HG02763 (cell line): Measurements from ENCODE around the gene COQ4.
A peak's percentile ranks its signal among the peaks of the same experiment; 100 is the strongest.
"Not testable (repeated sequence)": the region's sequence is repeated elsewhere in the genome, so short reads cannot be mapped to it uniquely, and the experiment has no call there.

ENCODE experiments used
- ATAC-seq: cut with Tn5 transposase; IDR thresholded peaks from one replicate; pipeline ENCODE4 v1.9.1; 2021; ENCODE audit warnings: mild to moderate bottlenecking, moderate library complexity; ENCODE audit not compliant: unreplicated experiment

Gene COQ4

DNA sequence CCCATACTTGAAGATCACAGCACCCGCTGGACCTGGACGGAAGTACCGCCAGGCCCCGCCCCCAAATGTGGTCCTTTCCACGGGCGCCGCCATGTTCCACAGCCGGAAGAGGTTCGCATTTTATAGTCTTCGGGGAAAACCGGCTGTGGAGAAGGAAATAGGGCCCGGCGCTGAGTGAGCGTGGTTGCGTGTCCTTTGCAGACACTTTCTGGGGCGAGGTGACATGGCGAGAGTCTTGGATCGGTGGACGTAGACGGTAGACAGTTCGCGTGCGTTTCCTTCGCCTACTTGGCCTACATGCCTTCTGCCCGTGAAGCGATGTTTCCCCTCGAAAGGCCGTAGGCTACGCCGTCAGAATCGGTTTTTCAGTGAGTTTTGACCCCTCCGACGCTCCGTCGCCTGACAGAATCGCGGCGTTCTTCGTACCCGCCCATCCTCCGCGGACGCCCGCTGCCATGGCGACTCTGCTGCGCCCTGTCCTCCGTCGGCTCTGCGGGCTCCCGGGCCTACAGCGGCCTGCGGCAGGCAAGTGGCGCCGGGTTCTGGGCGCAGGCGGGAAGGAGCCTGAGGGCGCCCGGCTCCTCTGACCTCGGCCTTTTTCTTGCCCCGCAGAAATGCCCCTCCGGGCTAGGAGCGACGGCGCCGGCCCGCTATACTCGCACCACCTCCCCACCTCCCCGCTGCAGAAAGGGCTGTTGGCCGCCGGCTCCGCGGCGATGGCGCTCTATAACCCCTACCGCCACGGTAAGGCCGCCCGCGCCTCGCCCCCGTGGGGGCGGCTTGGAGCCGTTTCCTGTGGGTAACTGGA, at the start of gene COQ4, which contains the start of gene TRUB2:
COQ4 (plus strand) TSS at position 436 of the 808 bp plus-strand sequence; CDS start at position 456, 20 bp downstream.
TRUB2 (minus strand) TSS at position 44 of the 808 bp plus-strand sequence; CDS start at position 5, 39 bp downstream.
- ATAC-seq = peak; percentile 79

GRCh38 chr9:128274245-128274644, 48.4 kb upstream of the COQ4 start:
- ATAC-seq = no peak

DNA sequence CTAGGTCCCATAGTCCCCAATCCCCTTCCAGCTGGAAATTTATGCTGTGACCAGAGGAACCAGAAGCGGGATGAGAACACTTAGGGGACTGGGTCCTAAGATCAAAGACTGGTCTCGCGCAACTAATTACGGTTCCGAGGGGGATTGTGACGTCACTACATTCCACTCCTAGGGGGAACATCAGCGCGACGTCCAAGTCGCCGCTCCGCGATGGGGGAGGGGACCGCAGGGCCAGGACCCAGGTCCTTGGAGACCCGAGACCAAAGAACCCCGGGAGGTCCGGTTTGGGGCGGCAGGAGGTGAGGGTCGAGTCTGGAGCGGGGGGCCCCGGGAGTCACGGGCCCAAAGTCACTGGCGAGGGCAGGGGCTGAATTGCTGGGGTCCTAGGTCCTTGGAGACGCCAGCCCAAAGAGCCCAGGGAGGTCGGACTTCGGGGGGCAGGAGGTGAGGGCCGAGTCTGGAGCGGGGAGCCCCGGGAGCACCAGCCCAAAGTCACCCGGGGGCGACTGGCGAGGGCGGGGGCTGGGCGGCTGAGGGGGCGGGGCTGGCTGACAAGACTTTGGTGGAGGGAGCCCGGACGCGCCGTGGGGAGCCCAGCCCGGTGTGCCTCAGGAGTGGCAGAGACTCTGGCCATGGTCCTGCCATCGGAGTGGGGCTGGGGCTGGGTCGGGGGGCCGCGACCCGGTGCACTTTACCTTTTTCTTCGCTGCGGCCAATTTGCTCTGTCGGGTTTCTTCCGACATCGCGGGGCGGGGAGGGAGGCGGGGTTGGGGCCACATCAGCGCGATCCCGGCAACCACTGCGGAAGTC, 47.2 kb upstream of the COQ4 start, which contains the start of gene GOLGA2:
GOLGA2 (minus strand) TSS at position 810 of the 810 bp plus-strand sequence; CDS start at position 779, 31 bp downstream.
- ATAC-seq = peak; percentile 38

DNA sequence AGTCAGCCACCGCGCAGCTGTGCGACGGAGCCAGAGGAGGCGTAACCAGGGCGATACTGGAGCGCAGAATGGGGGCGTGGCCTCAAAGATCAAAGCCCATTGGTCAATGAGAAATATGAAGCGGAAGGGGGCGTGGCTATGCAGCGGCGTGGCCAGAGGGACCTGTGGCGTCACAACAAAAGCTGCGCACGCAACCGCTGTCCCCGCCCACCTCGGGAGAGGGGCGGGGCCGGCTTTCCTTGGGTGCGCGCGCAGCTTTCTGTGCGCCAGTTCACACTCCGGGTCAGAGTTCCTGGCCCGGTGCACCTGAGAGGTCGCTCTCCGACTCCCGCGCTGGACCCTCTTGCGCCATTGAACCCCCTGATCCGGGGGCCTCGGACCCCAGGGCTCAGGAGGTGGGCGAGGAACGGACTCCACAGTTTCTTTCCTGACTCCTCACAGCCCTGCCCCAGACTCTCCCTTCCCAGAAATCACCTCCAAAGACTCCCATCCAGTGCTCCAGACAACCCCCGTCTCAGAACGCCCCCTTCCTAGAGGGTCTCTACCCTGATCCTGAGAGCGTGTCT, 46.5 kb upstream of the COQ4 start, which contains the start of gene SWI5:
SWI5 (plus strand) TSS at position 269 of the 566 bp plus-strand sequence.
- peak; percentile 97 for ATAC-seq

GRCh38 chr9:128276574-128277270, 45.9 kb upstream of the COQ4 start:
- no peak for ATAC-seq

DNA sequence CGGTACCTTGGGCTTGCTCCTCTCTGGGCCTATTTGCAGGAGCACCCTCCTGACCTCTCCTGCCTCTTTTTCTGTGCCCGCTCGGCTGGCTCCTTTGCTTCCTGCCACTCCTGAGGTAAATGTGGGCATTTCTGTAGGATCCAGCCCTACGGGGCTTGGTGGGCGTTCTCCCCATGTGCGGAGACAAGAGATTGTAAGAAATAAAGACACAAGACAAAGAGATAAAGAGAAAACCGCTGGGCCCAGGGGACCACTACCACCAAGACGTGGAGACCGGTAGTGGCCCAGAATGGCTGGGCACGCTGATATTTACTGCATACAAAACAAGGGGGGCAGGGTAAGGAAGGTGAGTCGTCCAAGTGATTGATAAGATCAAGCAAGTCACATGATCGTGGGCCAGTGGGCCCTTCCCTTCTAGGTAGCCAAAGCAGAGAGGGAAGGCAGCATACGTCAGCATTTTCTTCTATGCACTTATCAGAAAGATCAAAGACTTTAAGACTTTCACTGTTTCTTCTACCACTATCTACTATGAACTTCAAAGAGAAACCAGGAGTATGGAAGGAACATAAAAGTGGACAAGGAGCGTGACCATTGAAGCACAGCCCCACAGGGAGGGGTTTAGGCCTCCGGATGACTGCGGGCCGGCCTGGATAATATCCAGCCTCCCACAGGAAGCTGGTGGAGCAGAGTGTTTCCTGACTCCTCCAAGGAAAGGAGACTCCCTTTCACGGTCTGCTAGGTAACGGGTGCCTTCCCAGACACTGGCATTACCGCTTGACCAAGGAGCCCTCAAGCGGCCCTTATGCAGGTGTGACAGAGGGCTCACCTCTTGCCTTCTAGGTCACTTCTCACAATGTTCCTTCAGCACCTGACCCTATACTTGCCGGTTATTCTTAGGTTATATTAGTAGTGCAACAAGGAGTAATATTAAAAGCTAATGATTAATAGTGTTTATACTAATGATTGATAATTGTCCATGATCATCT, 43.3 kb upstream of the COQ4 start:
- ATAC-seq = not testable (repeated sequence)

GRCh38 chr9:128280084-128280622, 42.5 kb upstream of the COQ4 start:
- ATAC-seq = no peak

DNA sequence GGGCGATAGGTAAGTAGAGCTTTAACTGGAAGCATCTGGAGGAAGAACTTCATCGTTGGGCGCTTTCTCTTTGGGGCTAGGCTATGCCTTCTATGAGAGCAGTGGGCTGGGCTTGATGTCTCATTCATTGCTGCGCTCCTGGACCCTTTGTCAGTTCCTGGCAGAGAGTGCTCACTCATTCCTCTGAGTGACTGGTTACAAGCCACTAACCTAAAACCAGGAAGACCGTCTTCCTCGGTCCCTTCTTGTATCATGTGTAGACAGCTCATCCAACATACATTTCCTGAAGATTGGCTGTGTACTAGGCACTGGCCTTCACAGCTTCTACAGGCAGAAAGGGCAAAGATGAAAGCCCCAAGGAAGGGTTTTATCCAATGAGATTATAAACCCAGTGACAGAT, 40.1 kb upstream of the COQ4 start:
- no peak for ATAC-seq

GRCh38 chr9:128285033-128285784, 37.4 kb upstream of the COQ4 start:
- no peak for ATAC-seq

- no peak for ATAC-seq
Measured at GRCh38 chr9:128286440-128286839, 36.2 kb upstream of the COQ4 start.

DNA sequence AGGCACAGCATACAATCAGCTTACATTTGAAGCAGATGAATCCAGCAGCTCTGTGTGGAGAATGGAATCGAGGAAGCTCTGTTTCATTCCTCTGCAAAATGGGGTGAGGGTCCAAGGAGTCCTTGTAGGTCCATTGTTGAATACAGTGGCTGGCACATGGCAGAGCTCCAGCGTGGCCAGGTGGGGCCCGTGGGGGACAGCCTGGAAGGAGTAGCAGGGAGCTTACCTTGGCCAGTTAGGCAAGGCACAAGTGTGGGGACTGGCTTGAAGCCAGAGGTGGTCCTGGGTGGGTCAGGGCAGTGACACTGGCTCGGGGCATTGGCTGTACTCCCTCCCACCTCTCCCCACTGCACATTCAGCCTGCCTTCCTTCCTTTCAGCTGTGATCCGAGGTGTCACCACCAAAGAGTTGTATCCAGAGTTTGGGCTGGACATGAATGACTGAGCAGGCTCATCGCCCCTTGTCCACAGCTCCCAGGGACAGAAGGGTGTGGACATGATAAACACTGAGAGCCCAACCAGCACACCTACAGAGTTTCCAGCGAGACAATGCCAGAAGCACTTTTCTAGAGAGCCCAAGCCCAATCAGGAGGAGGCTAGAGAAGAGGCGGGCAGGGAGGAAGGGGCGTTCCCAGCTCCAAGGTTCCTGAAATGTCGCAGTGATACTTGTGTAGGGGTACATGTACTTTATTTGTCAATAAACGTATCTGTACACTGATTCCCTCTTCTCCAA, 34.2 kb upstream of the COQ4 start:
- no peak for ATAC-seq

DNA sequence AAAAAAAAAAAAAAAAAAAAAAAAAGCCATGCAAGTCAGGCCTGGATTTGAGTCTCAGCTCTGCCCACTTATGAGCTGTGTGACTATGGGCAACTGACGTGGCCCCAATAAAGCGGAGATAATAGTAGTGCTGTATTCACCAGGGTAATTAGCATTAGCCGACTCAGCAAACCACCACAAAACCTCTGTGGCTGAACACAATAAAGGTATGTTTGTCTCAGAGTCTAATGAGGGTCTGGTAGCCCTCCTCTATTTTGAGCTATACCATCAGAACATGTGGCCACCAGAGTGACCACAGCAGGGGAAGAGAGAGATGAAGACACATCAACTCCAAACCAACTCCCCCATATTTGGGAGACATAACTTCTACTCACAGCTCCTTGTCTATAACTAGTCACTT, 30.6 kb upstream of the COQ4 start:
- ATAC-seq = no peak

DNA sequence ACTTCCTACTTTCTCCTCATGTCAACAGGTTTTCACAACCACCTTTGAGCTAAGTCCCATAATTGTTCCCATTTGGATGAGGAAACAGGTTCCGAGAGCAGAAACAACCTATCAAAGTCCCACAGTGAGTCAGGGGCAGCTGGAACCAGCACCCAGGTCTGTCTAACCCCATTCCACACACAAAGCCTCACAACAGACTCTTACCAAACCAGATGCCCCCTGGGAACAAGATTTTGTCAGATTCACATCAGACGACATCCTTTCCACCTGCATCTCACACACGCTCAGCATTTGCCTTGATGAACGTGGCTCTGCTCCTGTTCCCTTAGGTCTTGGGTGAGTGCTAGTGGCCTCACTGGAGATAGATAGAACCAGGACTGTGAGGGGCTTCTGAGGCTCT, 29.5 kb upstream of the COQ4 start:
- ATAC-seq = no peak

DNA sequence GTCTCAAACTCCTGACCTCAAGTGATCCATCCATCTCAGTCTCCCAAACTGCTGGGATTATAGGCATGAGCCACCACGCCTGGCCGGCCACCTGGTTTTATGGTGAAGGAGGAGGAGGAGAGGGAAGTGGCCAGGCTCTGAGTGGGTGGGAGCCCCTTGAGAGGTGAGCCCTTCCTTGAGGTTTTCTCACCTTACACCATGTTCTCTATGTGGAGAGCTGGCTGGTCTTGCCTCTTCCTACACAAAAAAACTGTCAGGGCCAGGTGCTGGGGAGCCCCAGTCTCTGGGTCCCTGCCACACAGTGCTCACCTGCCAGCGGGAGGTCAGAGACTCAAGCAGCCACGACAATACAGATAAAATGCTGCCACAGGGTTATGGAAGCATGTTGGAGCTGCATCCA, 28.5 kb upstream of the COQ4 start:
- ATAC-seq = no peak

GRCh38 chr9:128296340-128297220, 26.1 kb upstream of the COQ4 start:
- ATAC-seq = no peak

- no peak for ATAC-seq
Measured at GRCh38 chr9:128297221-128297773, 25.3 kb upstream of the COQ4 start.
